Testis (tissue), 3 donors: ENCODE data around the gene TTC9C. TPM values are rescaled to one million over a fixed set of nuclear protein-coding genes. Genes with fewer than 3 reads are reported as not detected.

Experiments
- DNase-seq: peaks from one replicate; pipeline ENCODE4 v3.0.0-alpha.2; 2019
- H3K27ac ChIP-seq, 2 donors: fragments of 200-600 bp; sonication (generic); one replicate each; pipeline ENCODE4 v1.5.1; 2019
- H3K27me3 ChIP-seq: fragments of 200-600 bp; sonication (generic); one replicate; pipeline ENCODE4 v1.5.1; 2019
- H3K36me3 ChIP-seq: fragments of 200-600 bp; sonication (generic); one replicate; pipeline ENCODE4 v1.5.1; 2017; ENCODE audit warnings: low read depth; ENCODE audit errors: missing control alignments
- H3K4me1 ChIP-seq: fragments of 200-600 bp; sonication (generic); one replicate; pipeline ENCODE4 v1.5.1; 2019
- H3K4me3 ChIP-seq, 2 donors: fragments of 200-600 bp; sonication (generic); one replicate each; pipeline ENCODE4 v1.5.1; 2017 to 2019
- H3K9me3 ChIP-seq: fragments of 200-600 bp; sonication (generic); one replicate; pipeline ENCODE4 v1.5.1; 2017
- CTCF ChIP-seq, 3 experiments: fragments of 450-650 bp in 2 of 3; fragments of 200-600 bp in 1 of 3; sonication (generic) in 1 of 3; IDR thresholded peaks; one replicate each; pipeline ENCODE4 v1.5.1; 2016 to 2019; ENCODE audit warnings: antibody characterized with exemption in 3 of 3, mild to moderate bottlenecking in 2 of 3, moderate library complexity in 1 of 3
- POLR2A ChIP-seq: fragments of 450-650 bp; IDR thresholded peaks from one replicate; pipeline ENCODE4 v1.6.1; 2017; ENCODE audit warnings: antibody characterized with exemption, mild to moderate bottlenecking, moderate library complexity
- WGBS, 2 donors: methylation state at CpG; one replicate each; pipeline ENCODE4 v1.1.5; 2018; 5-methylcytosine and 5-hydroxymethylcytosine counted together
- intact Hi-C: fragments of 100-400 bp; cut with DNase I; formaldehyde crosslinking; loops from one replicate; pipeline ENCODE4 v1.15.1; 2023; ENCODE audit warnings: low total_unique reads
- polyA plus RNA-seq: library from polyadenylated mRNA; stranded (reverse); fragments of 350-450 nt; fragmentation: Illumina TruSeq; extraction: RNeasy Lipid Tissue Mini Kit (QIAGEN cat#74804); gene quantifications from one replicate; pipeline ENCODE4 v1.2.3, GENCODE V29; 2014; ENCODE audit warnings: low read depth, low replicate concordance; ENCODE audit not compliant: insufficient read depth
- total RNA-seq, 2 donors: library from RNA; depleted of rRNA; stranded (reverse); fragments of >200 nt; gene quantifications; one replicate each; pipeline ENCODE4 v1.2.3, GENCODE V29; 2016

The TTC9C gene
- total and polyA plus RNA-seq, 3 donors from 2014 or later: 34.0 to 41.5 (median 39.5) TPM

GRCh38 chr11:62706850-62707247 is 21.4 kb upstream of the TTC9C start:
- DNase-seq: no peak
- Histone ChIP-seq H3K4me3 (peak overlapping the region; percentile 75), H3K27me3 (no peaks in the 10 kb centered on the region), H3K27ac (peak overlapping the region; percentile 15 to 80), H3K36me3 (no peaks in the 10 kb centered on the region), H3K4me1 (peaks cover 44% of the 10 kb centered on the region), H3K9me3 (no peaks in the 10 kb centered on the region)
- 36 to 42% methylated on average over 8 of the region's 8 CpGs for WGBS, 2 donors
- TF ChIP-seq CTCF (IDR thresholded peaks at IDR 0.05) (no peak), POLR2A (no peak)
- intact Hi-C loops: no loop called here

DNA sequence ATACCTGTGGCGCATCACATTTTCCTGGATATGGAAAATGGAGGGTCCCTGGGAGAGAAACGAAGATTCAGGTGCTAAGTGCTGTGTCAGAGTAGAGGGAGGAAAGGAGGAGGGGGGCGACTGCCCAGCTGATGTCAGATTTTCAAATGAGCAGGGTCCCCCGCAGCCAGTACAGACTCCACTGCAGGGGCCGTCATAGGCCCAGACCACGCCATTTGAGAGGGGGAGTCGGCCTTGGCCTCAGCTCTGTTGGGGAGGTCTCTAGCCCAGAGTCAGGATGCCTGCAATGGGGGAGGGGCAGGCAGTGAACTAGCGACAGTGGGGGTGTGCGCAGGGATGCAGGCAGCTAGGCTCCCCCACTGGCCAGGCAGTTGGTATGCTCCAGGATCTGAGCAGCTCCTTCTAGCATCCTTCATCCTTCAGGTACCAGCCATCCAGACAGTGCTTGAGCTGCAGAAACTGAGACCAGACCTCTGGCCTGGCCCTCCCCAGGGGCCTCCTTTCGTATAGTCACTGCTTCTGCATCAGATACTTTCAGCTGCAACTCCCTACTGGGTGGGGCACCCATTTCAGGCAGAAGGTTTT is 20.9 kb upstream of the TTC9C start, which contains the start of the genes BSCL2 and GNG3:
Gene BSCL2, minus strand, starts transcription at position 148 of the 585 bp plus-strand sequence. CDS start 229 bp downstream, outside the sequence.
Gene GNG3, plus strand, starts transcription at position 400 of the 585 bp plus-strand sequence. CDS start 620 bp downstream, outside the sequence.
- Histone ChIP-seq H3K27me3 (no peaks in the 10 kb centered on the region), H3K36me3 (no peaks in the 10 kb centered on the region), H3K27ac (peak within 1 kb of the TSS; percentile 80 to 99), H3K4me3 (peak within 1 kb of the TSS; percentile 75), H3K9me3 (no peaks in the 10 kb centered on the region), H3K4me1 (peaks cover 44% of the 10 kb centered on the region)
- intact Hi-C loops: no loop called here
- DNase-seq: peak; percentile 66
- TF ChIP-seq POLR2A: no peak
- TF ChIP-seq CTCF (IDR thresholded peaks at IDR 0.05): no peak
- 55 to 66% methylated on average over 9 of the region's 10 CpGs for WGBS, 2 donors

GRCh38 chr11:62708392-62708791 is 19.9 kb upstream of the TTC9C start:
- Histone ChIP-seq H3K9me3 (no peaks in the 10 kb centered on the region), H3K27ac (peak overlapping the region; percentile 80 to 99), H3K36me3 (no peaks in the 10 kb centered on the region), H3K27me3 (no peaks in the 10 kb centered on the region), H3K4me1 (peaks cover 44% of the 10 kb centered on the region), H3K4me3 (no peak overlapping the region)
- no peak for DNase-seq
- 35 to 44% methylated on average over 5 of the region's 5 CpGs for WGBS, 2 donors
- intact Hi-C loops: no loop called here
- no peak for TF ChIP-seq POLR2A
- TF ChIP-seq CTCF (IDR thresholded peaks at IDR 0.05): no peak

DNA sequence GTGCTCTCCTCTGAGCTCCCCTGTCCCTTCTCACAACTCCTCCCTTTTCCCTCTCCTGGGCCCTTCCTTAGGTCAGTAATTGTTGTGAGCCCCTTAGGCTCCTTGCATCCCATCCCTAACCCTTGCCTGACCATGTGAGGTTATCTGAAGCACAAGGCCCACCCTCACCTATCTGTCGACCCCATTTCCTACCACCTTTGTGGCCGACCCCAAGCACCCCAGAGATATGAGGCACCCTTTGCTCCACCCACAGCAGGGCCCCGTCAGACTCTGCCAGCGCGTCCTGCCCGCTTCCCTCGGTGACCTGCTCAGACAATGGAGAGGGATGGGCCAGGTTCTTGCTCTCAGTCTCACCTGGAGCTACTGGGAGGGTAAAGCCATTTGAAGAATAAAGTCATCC is 19.5 kb upstream of the TTC9C start:
- intact Hi-C loops: no loop called here
- H3K9me3 ChIP-seq: no peaks in the 10 kb centered on the region
- H3K4me1 ChIP-seq: peaks cover 44% of the 10 kb centered on the region
- DNase-seq: no peak
- no peak for TF ChIP-seq CTCF (IDR thresholded peaks at IDR 0.05)
- H3K27me3 ChIP-seq: no peaks in the 10 kb centered on the region
- no peaks in the 10 kb centered on the region for H3K36me3 ChIP-seq
- 3 to 5% methylated on average over 7 of the region's 7 CpGs for WGBS, 2 donors
- H3K27ac ChIP-seq: peak overlapping the region; percentile 80 to 99
- H3K4me3 ChIP-seq: peak overlapping the region; percentile 59 to 64
